CD4-positive, alpha-beta T cell treated with Interleukin-6 at 100 ng/mL for 8 hours (primary cell): ENCODE data around the gene PVALEF.
"Not testable (repeated sequence)": the region's sequence is repeated elsewhere in the genome, so short reads cannot be mapped to it uniquely, and the experiment has no call there.

Experiments used
- DNase-seq: peaks from one replicate; pipeline ENCODE4 v3.0.0-alpha.2; 2020; ENCODE audit warnings: mixed read lengths, low spot score

The PVALEF gene

DNA sequence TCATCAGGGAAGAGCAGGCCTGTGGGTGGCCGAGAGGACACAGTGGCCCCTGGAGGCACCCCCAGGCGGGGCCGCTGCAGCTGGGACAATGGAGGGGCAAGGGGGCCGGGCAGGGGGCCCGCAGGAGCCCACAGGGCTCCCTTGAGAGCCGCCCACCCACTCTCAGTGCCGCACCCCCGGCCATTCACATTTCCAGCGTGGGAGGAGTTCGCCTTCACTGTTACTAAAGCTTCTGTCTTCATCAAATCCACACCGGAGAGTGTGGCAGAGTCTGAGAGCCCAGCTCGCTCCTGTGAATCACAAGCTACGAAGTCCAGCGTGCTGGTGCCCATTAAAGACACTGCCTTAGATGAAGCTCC is 20.9 kb upstream of the PVALEF start:
- no peak for DNase-seq

- not testable (repeated sequence) for DNase-seq
These were observed 19.1 kb upstream of the PVALEF start for GRCh38 chr17:81146208-81146607.

GRCh38 chr17:81147701-81148100 is 17.6 kb upstream of the PVALEF start:
- DNase-seq = no peak

DNA sequence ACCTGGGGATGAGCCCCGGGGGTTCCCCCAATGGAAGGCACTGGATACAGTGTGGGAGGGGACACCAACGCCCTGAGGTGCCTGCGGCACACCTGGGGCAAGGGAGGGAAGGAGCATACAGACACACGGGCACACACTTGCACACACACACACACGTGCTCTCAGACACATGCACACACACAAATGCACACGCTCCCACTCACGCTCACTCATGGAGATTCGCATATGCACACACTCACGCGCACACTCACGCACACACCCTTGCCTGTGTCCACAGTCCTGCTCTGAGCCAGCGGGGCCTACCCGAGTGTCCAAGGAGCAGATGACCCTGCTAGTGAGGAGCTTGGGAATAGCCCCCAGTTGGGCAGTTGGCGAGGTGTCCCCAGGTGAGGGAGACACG is 16.7 kb upstream of the PVALEF start:
- DNase-seq = no peak

- DNase-seq = no peak
These were observed 16.2 kb upstream of the PVALEF start for GRCh38 chr17:81148986-81149533.

- no peak for DNase-seq
These were observed 14.8 kb upstream of the PVALEF start for GRCh38 chr17:81150377-81151077.

- no peak for DNase-seq
These were observed 14.0 kb upstream of the PVALEF start for GRCh38 chr17:81151278-81151677.

- no peak for DNase-seq
These were observed 12.9 kb upstream of the PVALEF start for GRCh38 chr17:81152288-81152828.

DNA sequence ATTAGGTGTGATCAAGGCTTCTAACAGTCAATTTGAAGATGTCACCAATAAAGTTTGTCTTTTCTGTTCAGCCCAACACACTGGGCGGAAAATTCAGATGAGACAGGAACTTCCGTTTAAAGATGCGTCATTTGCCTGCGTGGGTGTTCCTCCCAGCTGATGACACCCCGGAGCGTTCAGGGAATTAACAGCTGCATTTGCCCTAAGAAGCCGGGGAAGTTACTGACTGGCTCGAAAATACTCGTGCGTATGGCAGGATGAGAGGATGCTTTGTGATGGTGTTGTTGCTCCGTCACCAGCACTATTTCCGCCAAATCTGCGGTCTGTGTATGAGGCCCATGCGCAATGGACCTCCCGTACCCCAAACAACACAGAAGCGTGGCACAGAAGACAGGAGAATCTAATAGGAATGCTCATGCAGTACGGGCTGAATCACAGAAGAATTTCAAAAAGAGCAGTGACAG is 11.9 kb upstream of the PVALEF start:
- DNase-seq = no peak

- DNase-seq = not testable (repeated sequence)
These were observed 11.3 kb upstream of the PVALEF start for GRCh38 chr17:81154016-81154415.

GRCh38 chr17:81154961-81155360 is 10.3 kb upstream of the PVALEF start:
- DNase-seq = no peak

- no peak for DNase-seq
These were observed 8.2 kb upstream of the PVALEF start for GRCh38 chr17:81156866-81157805.

GRCh38 chr17:81157848-81158687 is 7.2 kb upstream of the PVALEF start:
- no peak for DNase-seq

DNA sequence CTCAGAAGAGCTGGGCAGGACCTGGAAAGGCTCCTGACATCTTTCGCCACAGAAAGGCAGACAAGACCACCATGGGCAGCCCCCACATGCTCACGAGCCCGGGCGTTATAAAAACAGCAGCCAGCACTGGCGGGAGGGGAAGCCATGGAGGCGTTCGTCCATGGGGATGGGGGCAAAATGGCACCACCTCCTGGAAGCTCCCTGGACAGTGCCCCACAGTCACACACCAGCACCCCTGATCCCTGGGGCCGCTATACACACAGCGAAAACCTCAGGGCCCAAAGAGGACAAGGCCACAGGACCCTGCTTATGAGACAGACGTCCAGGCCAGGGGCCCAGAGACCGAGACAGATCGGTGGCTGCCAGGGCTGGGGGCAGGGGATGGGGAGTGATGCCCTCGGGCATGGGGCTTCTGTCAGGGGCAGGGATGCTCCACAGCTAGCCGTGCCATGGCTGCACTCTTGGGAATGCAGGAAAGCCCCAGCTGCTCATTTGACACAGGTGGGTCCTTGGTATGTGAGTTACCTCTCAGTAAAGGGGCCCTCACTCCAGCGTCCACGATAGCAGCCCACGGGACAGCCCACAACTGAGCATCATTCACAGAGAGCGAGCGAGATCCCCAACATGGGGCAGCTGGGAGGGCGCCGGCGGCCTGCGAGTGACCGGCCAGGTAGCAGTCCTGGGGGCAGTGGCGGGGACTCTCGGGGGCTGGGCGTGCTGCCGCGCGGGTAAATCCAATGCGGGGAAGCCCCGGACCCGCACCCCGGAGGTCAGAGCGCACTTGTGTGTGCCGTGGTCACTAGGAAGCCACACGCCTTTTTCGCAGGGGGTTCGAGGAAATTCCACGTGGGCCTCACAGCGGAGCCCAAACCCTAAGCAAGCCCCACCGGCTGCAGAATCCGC is 6.4 kb upstream of the PVALEF start:
- DNase-seq = no peak

- DNase-seq = no peak
These were observed 5.6 kb upstream of the PVALEF start for GRCh38 chr17:81159611-81160265.

GRCh38 chr17:81160306-81160705 is 5.0 kb upstream of the PVALEF start:
- DNase-seq = no peak

- DNase-seq = no peak
These were observed 4.4 kb upstream of the PVALEF start for GRCh38 chr17:81160747-81161453.

DNA sequence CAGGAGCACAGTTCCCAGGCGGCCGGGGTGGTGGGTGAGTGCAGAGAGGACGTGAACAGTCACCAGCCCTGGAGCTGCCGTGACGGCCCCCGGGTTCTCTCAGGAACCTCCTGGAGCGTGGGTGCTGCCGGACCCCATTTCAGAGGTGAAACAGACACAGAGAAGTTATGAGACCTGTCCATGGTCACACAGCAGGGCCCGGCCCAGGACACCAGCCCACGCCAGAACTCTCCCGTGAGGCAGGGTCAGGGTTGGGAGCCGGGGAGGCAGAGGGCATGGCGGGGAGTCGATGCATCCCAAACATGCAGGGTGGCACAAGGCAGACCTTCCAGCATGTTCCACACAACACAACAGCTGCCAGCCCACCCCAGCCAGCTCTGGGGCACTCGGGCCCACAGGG is 3.8 kb upstream of the PVALEF start:
- DNase-seq = no peak

GRCh38 chr17:81161972-81162371 is 3.3 kb upstream of the PVALEF start:
- no peak for DNase-seq
